NK-92 treated with Interleukin-12 subunit alpha and Interleukin-12 subunit beta, amount 100 ng/mL, for 24 hours (cell line): ENCODE results near the gene NBPF12.
"Not testable (repeated sequence)": the region's sequence is repeated elsewhere in the genome, so short reads cannot be mapped to it uniquely, and the experiment has no call there.

Experiments
- DNase-seq: peaks from one replicate; lab custom pipeline; 2025; lab: John Stamatoyannopoulos, UW

Gene NBPF12, protein sequence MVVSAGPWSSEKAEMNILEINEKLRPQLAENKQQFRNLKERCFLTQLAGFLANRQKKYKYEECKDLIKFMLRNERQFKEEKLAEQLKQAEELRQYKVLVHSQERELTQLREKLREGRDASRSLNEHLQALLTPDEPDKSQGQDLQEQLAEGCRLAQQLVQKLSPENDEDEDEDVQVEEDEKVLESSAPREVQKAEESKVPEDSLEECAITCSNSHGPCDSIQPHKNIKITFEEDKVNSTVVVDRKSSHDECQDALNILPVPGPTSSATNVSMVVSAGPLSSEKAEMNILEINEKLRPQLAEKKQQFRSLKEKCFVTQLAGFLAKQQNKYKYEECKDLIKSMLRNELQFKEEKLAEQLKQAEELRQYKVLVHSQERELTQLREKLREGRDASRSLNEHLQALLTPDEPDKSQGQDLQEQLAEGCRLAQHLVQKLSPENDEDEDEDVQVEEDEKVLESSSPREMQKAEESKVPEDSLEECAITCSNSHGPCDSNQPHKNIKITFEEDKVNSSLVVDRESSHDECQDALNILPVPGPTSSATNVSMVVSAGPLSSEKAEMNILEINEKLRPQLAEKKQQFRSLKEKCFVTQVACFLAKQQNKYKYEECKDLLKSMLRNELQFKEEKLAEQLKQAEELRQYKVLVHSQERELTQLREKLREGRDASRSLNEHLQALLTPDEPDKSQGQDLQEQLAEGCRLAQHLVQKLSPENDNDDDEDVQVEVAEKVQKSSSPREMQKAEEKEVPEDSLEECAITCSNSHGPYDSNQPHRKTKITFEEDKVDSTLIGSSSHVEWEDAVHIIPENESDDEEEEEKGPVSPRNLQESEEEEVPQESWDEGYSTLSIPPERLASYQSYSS (N-terminal part only)

DNA sequence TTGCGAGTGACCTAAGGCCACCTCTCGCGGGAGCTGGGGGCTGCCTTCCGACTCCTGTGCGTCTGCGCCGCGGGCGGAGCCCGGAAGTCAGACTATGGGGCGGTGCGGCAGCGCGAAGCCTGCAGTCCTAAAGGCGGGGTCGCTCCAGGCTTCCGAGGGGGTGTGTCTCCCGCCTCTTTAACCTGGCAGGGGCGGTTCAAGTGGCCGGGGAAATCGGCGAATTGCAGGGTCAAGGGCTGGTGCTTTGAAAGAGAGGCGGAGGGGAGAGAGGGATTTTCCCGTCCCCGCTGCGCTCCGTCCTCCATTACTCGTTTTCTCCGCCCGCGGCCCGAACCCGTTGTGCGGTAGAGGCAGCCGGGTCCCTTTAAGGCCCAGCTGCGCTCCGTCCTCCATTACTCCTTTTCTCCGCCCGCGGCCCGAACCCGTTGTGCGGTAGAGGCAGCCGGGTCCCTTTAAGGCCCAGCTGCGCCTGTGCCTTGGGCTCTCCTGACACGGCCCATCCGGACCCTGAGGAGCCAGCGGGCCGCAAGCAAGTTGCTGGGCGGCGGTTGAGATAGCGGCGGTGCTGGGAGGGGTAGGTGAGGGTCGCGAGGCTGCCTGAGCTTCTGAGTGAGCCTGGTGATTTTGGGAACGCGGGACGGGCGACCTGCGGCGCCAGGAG lies at the start of gene NBPF12:
TSS of gene NBPF12 (plus strand) at position 83 of the 661 bp plus-strand sequence. CDS start 21,820 bp downstream, outside the sequence.
- peak; percentile 76 for DNase-seq

DNA sequence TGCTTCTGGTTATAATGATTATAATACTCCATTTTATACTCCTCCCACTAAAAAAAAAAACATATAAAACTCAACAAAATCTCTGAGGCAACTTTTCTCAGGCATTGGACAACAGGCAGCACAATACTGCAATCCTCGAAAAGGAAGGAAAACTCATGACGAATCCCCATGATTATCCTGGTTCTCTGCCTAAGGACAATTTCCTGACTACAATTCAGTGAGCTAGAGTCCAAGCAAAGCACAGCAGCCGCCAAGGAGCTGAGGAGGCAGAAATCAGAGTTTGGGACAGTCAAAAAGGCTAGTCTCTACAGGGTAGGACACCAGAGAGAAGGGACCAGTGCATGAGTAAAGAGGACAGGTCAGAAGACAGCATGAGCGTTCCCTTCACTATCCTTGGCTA lies 46.8 kb upstream of the NBPF12 start:
- DNase-seq = not testable (repeated sequence)

DNA sequence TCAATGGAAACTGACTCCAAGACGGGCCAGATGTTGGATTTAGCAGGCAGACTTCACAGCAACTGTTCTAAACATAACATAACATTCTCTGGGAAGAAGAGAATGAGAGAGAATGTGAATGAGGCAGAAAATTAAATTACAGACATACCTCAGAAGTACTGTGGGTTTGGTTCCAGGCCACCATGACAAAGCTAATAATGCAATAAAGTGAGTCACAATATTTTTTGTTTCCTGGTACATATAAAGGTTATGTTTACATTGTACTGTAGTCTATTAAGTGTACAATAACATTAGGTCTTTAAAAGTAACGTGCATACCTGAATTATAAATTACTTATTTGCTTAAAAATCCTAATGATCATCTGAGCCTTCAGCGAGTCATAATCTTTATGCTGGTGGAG lies 45.8 kb upstream of the NBPF12 start:
- not testable (repeated sequence) for DNase-seq

DNA sequence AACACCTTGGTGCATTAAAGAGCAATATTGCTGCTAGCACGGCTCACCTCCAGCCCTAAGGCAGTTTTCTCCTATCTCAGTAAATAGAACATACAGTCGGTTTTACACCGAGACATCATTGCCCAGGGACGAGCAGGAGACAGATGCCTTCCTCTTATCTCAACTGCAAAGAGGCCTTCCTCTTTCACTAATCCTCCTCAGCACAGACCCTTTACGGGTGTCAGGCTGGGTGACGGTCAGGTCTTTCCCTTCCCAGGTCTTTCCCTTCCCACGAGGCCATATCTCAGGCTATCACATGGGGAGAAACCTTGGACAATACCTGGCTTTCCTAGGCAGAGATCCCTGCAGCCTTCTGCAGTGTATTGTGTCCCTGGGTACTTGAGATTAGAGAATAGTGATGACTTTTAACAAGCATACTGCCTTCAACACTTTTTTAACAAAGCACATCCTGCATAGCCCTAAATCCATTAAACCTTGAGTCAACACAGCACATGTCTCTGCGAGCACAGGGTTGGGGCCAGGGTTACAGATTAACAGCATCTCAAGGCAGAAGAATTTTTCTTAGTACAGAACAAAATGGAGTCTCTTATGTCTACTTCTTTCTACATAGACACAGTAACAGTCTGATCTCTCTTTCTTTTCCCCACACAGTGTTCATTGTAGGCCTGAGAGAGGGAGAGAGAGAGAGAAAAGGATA lies 30.4 kb upstream of the NBPF12 start:
- not testable (repeated sequence) for DNase-seq

DNA sequence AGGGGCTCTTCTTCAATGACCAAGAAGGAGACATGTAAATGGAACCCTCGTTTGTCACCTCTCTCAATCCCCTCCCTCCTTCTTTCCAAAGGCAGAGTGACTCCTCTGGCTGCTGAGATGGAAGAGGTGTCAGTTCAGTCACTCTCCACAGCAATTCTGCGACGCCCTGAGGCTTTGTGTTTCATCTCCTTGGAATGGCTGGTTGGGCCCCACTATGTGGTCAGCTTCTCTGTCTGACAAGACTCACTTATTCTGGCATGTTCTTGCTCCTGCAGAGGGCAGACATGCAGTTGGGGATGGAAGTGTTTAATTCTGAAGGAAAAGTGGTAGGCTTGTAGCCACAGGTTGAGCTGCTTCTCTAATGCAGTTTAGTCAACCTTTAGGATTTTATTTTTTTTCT lies 25.1 kb upstream of the NBPF12 start:
- not testable (repeated sequence) for DNase-seq

DNA sequence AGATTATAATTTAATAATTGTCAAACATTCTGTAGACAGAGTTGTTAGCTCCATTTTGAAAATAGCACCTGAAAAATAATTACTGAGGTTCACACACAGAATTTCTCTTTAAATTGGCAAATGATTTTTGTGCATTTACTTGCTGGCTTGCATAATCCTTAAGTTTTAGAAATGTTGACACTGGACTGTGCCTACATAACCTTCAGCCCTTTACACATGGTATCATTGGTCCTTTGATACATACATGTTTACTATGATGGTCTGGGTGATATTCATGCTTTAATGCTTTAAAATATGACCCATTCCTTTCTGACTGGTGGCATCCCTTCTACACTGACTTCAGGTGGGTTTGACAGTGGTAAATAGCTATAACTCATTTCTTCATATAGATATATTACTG lies 17.3 kb upstream of the NBPF12 start:
- not testable (repeated sequence) for DNase-seq

DNA sequence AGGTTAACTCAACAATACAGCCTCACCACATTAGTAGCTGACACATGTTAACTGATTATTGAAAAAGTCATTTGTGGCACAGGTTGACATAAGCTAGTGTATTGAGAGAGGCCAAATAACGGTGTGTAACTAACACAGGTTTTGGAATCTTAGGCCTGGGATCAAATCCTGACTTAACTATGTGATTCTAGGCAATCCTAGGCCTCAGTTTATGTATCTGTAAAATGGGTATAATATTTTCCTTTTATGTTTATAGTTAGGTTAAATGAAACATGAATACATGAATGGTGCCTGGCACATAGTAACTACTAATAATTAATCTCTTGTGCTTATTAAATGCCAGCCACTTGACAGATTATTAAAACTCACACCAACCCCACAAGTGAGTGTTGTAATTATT lies 15.5 kb upstream of the NBPF12 start:
- not testable (repeated sequence) for DNase-seq

DNA sequence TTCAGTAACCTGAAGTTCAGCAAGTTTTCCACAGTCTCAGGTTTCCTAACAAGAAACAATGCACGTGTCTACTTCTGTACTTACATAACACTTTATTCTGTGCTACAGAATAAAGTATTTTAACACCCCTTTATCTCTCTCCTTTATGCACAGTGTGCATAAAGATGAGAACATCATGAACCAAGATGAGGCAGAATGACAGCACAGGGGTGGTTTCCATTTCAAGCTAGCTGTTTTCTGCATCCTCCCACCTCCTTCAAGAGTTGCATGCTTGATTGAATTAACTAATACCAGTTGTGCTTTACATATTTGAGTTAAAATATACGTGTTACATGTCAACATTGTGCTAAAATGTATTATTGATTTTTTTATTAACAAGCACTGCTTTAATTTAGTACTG lies 14.0 kb upstream of the NBPF12 start:
- not testable (repeated sequence) for DNase-seq

DNA sequence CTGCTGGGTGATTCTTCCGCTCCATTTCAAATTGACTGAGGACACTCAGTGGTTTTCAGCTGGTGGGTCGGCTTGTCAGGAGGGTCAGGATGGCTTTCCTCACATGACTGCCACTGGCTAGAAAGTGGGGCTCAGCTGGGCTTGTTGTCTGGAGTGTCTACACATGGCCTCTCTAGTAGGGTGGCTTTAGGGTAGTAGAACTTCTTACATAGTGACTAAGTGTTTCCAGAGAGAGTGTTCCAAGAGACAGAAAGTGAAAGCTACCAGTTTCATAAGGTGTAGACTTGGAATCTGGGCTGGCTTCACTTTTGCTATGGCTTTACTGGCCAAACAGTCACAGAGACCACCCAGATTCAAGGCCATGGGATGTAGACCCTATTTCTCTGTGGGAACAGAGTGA lies 11.7 kb upstream of the NBPF12 start:
- not testable (repeated sequence) for DNase-seq

DNA sequence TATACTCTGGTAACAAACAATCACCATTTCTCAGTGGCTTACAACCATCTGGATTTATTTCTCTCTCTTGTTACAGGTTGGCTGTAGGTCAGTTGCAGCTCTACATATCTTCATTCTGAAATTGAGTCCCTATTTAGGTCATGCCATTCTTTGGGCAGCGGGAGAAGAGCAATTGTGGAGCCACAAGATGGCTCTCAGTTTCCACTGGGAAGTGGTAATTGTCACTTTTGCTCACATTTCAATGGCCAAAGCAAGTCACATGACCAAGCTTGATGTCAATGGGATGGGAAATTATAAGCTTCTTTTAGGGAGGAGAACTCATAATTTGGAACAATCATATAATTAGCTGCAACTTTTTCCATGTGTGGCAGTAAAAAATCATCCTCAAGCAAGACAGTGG lies 7.9 kb upstream of the NBPF12 start:
- not testable (repeated sequence) for DNase-seq

DNA sequence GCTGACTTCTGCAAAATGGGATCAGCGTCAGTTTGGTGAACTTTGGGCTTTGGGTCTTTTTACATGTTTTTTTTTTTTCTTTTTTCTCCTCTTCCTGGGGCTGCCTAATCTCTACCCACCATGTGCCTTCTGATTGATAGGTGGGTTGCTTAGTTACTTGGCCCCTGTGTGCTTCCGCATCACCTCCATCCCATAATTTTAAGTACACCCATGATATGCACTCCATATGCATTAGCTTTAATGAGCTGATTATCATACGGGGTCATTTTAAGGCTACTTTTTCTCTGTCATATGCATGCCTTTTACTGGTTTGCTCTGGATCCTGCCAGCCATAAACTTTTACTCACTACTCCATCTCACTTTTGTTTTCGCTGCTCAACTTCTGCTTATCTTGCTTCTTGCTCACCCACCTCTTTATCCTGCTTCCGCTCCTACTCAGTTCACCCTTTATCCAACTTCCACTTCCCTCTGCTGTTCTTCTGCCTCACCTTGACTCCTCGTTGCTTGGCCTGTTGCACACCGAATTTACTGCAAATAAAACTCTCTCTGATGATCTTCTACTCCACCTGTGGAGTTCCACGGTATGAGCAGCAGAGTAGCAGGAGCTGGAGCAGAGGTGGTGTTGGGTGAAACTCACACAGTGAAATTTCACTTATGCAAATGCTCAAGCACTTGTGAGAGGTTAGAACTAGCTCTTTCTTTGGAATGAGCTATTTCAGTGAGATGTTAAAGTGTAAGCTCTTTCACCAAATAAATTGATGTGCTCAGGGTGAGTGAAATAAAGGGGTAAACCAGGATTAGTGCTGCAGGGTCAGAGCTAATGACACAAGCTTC lies 3.5 kb upstream of the NBPF12 start:
- not testable (repeated sequence) for DNase-seq

DNA sequence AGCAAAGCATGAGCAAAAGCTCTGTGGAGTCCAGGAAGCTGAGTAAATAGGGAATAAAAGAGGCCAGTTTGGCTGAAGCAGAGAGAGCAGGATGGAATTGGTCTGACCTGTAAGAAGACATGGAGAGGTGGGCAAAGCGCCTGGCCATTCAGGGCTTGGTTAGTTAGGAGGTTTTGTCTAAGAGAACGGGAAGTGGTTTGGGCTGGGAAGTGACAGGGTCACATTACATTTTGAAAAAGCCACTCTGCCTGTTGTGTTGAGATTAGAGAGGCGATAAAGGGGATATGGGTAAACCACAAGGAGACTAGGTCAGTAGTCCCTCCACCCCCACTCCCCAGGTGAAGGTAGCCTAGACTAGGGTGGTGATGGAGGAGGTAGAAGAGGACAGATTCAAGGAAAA lies 662 bp upstream of the NBPF12 start:
- DNase-seq = not testable (repeated sequence)

DNA sequence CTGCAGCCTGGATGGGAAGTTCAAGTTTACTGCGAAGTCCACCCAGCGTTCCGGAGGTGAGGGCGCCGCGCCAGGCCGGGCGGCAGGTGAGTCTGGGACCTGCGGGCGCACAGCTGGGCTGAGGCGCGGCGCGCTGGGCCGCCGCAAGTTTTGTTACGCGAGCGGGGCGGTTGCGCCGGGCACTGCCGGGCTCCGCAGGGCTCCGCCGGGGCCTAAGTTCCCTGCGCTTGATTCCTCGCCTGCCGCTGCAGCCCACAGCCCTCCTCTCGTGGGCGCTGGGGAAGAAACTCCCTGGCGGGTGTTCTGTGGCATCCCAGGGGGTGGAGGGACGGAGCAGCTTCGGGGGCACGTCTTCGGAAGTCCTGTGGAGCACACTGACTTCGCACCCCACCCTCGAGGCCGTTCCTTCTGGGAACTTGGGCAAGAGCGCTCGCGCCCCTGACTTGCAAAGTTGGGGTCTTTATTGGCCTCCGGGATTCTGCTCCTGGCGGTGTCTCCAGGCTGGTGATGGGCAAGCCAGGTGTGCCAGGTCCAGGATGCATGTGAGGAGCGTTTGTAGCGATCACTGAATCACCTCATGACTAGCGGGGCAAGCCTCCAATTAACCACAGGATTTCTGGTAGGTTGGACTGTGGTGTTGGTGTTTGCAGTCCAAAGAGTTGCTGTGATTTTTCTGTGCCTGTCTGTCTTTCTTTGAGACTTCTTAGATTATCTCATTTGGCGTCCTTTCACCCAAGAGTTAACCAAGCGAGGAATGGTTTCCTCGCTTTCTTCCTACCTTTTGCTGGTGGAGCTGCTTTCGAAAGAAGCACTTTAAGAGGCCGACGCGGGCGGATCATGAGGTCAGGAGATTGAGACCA lies 1.0 kb downstream of the NBPF12 start:
- not testable (repeated sequence) for DNase-seq

DNA sequence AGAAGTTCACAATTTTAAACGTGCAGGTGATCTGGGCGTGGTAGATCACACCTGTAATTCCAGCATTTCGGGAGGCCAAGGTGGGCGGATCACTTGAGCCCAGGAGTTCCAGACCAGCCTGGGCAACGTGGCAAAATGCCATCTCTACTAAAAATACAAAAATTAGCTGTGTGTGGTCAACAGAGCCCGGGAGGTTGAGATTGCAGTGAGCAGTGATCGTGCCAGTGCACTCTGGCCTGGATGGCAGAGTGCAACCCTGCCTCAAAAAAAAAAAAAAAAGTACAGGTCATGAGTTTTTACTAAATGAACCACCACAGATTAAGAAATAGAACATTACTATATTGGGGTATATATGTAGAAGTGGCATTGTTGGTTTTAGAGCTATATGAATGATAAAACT lies 2.2 kb downstream of the NBPF12 start:
- DNase-seq = not testable (repeated sequence)

DNA sequence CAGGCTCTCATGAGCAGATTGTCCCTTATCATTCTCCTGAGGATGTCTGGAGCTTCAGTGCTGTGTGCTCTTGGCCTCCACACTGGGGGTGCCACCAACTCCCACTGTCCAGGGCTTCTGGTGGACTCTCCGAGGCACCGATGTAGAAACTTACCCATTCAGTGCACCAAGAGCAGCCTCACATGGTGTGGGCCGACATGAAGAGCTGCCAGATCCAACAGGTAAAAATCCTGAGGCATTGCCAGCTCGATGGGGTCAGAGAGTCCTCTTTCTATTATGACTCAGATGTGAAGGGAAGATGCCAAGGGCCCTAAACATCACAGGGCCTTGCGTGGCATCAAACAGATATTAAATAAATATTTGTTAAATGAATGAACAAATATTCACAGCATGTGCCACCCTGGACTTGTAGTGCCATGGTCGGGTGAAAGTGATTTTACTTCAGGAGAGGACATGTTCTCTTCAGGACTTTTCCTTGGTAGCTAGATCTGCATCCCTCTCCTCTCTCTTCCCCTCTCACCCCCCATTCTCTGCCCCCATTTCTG lies 5.3 kb downstream of the NBPF12 start:
- DNase-seq = not testable (repeated sequence)

DNA sequence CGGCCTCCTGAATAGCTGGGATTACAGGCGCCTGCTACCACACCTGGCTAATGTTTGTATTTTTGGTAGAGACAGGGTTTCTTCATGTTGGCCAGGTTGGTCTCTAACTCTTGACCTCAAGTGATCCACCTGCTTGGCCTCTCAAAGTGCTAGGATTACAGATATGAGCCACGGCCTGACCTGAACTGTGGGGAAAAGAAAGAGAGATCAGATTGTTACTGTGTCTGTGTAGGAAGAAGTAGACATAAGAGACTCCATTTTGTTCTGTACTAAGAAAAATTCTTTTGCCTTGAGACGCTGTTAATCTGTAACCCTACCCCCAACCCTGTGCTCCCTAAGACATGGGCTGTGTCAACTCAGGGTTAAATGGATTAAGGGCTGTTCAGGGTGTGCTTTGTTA lies 10.0 kb downstream of the NBPF12 start:
- DNase-seq = not testable (repeated sequence)

DNA sequence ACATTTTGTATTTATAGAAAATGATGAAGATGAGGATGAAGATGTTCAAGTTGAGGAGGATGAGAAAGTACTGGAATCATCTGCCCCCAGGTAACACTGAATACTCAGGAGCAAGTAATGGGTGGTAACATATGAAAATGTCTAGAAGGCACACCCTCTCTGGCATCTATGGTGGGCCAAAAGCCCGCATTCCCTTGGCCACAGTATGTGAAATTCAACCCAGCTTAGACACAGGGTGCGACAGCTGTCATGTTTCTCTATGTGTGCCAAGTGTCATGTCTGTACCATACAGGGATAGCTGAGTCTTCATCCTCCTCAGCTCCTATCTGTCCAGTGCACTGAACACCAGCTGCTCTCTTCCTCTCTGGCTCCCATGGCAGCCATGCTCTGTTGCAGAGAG lies 26.2 kb downstream of the NBPF12 start:
- DNase-seq = not testable (repeated sequence)

DNA sequence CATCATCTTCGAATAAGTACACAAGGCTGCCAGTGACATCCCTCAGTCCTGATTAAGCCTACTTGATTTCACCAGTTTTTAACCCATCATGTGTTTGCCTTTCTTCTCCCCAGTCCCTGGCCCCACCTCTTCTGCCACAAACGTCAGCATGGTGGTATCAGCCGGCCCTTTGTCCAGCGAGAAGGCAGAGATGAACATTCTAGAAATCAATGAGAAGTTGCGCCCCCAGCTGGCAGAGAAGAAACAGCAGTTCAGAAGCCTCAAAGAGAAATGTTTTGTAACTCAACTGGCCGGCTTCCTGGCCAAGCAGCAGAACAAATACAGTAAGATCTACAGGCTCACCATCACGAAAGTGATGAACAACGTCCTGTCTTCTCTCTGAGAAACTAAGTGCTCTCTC lies 28.2 kb downstream of the NBPF12 start:
- not testable (repeated sequence) for DNase-seq

DNA sequence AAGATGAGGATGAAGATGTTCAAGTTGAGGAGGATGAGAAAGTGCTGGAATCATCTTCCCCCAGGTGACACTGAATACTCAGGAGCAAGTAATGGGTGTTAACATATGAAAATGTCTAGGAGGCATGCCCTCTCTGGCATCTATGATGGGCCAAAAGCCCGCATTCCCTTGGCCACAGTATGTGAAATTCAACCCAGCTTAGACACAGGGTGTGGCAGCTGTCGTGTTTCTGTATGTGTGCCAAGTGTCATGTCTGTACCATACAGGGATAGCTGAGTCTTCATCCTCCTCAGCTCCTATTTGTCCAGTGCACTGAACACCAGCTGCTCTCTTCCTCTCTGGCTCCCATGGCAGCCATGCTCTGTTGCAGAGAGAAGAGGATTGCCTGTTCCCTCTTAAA lies 32.5 kb downstream of the NBPF12 start:
- DNase-seq = not testable (repeated sequence)
